A172 (cell line): Measurements from ENCODE around the gene DLX5. TPM values are rescaled to one million over a fixed set of nuclear protein-coding genes. Genes with fewer than 3 reads are reported as not detected.

ENCODE experiments used
- DNase-seq: peaks from one replicate; pipeline ENCODE4 v3.0.0-alpha.2; 2015; ENCODE audit warnings: low spot score
- total RNA-seq: library from RNA; depleted of rRNA; stranded (reverse); fragments of >200 nt; shearing (Covaris generic); gene quantifications from 2 replicates; pipeline ENCODE4 v1.2.3, GENCODE V29; 2014

Gene DLX5
- total RNA-seq, 1 experiment from 2014 or later, result not detected

- no peak for DNase-seq
Measured at GRCh38 chr7:97005183-97006054, 19.2 kb downstream of the DLX5 start, which contains the start of gene DLX6. Gene DLX6 (plus strand): TSS chr7:97005553. CDS start chr7:97005978, 425 bp downstream.

- no peak for DNase-seq
Measured at GRCh38 chr7:97004247-97005182, 20.1 kb downstream of the DLX5 start.

- DNase-seq, result no peak
Measured at GRCh38 chr7:97003262-97004246, 21.1 kb downstream of the DLX5 start.

GRCh38 chr7:97002555-97003261 lies 21.9 kb downstream of the DLX5 start:
- DNase-seq, result no peak

GRCh38 chr7:97001656-97002554 lies 22.7 kb downstream of the DLX5 start:
- DNase-seq, result no peak

GRCh38 chr7:97001221-97001620 lies 23.4 kb downstream of the DLX5 start:
- no peak for DNase-seq

- no peak for DNase-seq
Measured at GRCh38 chr7:96998744-96999143, 25.9 kb downstream of the DLX5 start.

GRCh38 chr7:96998333-96998732 lies 26.3 kb downstream of the DLX5 start:
- no peak for DNase-seq

- no peak for DNase-seq
Measured at GRCh38 chr7:96997512-96998032, 27.1 kb downstream of the DLX5 start.

- DNase-seq, result no peak
Measured at GRCh38 chr7:96996958-96997511, 27.6 kb downstream of the DLX5 start.

- DNase-seq, result no peak
Measured at GRCh38 chr7:96996111-96996957, 28.3 kb downstream of the DLX5 start.

- no peak for DNase-seq
Measured at GRCh38 chr7:96995406-96996110, 29.1 kb downstream of the DLX5 start.

- DNase-seq, result no peak
Measured at GRCh38 chr7:96993980-96994379, 30.7 kb downstream of the DLX5 start.

GRCh38 chr7:96993094-96993865 lies 31.4 kb downstream of the DLX5 start:
- DNase-seq, result no peak

- no peak for DNase-seq
Measured at GRCh38 chr7:96992192-96993005, 32.2 kb downstream of the DLX5 start.
